Spleen (tissue), 11 donors: ENCODE measurements around the gene GJA10. TPM values are rescaled to one million over a fixed set of nuclear protein-coding genes. Genes with fewer than 3 reads are reported as not detected.

Experiments
- DNase-seq: peaks from one replicate; pipeline ENCODE4 v3.0.0-alpha.2; 2020
- H3K27ac ChIP-seq, 8 donors: fragments of 200-600 bp; sonication (generic) in 7 of 8; 1 replicate in 4 of 8; 2 replicates in 4 of 8; pipeline versions ENCODE4 v1.5.0 to v1.8.0; 2016 to 2021; ENCODE audit warnings: inconsistent platforms in 4 of 8, mild to moderate bottlenecking in 4 of 8, moderate library complexity in 1 of 8
- H3K27me3 ChIP-seq, 7 donors: fragments of 200-600 bp; sonication (generic) in 6 of 7; replicated peaks in 1 of 7; 1 replicate in 4 of 7; 2 replicates in 3 of 7; pipeline versions ENCODE4 v1.5.0 to v1.8.0; 2016 to 2021; ENCODE audit warnings: inconsistent platforms in 3 of 7, mild to moderate bottlenecking in 1 of 7
- H3K36me3 ChIP-seq, 6 donors: fragments of 200-600 bp; sonication (generic) in 5 of 6; 1 replicate in 4 of 6; 2 replicates in 2 of 6; pipeline versions ENCODE4 v1.5.0 to v1.8.0; 2016 to 2021; ENCODE audit warnings: inconsistent platforms in 2 of 6
- H3K4me1 ChIP-seq, 6 donors: fragments of 200-600 bp; sonication (generic) in 5 of 6; 1 replicate in 3 of 6; 2 replicates in 3 of 6; pipeline versions ENCODE4 v1.5.0 to v1.8.0; 2016 to 2021; ENCODE audit warnings: inconsistent platforms in 3 of 6
- H3K4me3 ChIP-seq, 8 donors: fragments of 200-600 bp; sonication (generic) in 7 of 8; 1 replicate in 4 of 8; 2 replicates in 4 of 8; pipeline versions ENCODE4 v1.5.0 to v1.8.0; 2016 to 2021; ENCODE audit warnings: inconsistent platforms in 4 of 8, mild to moderate bottlenecking in 4 of 8, moderate library complexity in 2 of 8
- H3K9me3 ChIP-seq, 8 donors: fragments of 200-600 bp; sonication (generic) in 7 of 8; 1 replicate in 4 of 8; 2 replicates in 4 of 8; pipeline versions ENCODE4 v1.5.0 to v1.8.0; 2016 to 2021; ENCODE audit warnings: inconsistent platforms in 4 of 8
- POLR2A ChIP-seq, 3 donors: fragments of 450-650 bp; IDR thresholded peaks; one replicate each; pipeline ENCODE4 v1.5.1; 2017; ENCODE audit warnings: antibody characterized with exemption in 3 of 3, mild to moderate bottlenecking in 1 of 3
- POLR2AphosphoS5 ChIP-seq, 3 donors: sonication (generic); formaldehyde crosslinking; IDR thresholded peaks; one replicate each; pipeline ENCODE4 v1.5.1; 2017; ENCODE audit warnings: antibody characterized with exemption in 3 of 3
- whole genome bisulfite sequencing, 5 donors: extraction: QIAGEN DNeasy Blood & Tissue Kit in 3 of 5; methylation state at CpG; one replicate each; pipeline versions ENCODE4 v1.1.5 to v1.1.7; 2013 to 2018; 5-methylcytosine and 5-hydroxymethylcytosine counted together
- intact Hi-C: fragments of 100-400 bp; cut with DNase I; formaldehyde crosslinking; loops from one replicate; pipeline ENCODE4 v1.15.0; 2023; ENCODE audit warnings: low total_unique reads
- polyA plus RNA-seq, 3 donors: library from polyadenylated mRNA; stranded (reverse); fragments of 200-250 nt; gene quantifications; one replicate each; pipeline ENCODE4 v1.2.1, GENCODE V29; 2013
- total RNA-seq, 7 donors: library from RNA; depleted of rRNA in 3 of 7; stranded (reverse); fragments of >200 nt in 3 of 7; fragmentation: NEBNext Ultra II Directional in 4 of 7; extraction: Animal tissue kit (Norgen Biotek cat#: 25700) in 4 of 7; gene quantifications; one replicate each; pipeline versions ENCODE4 v1.1.0 to v1.2.1, GENCODE V29; 2016 to 2021
- TF ChIP-seq, protein P1 (sequence below), 11 experiments: fragments of 200-600 bp in 7 of 11; fragments of 450-650 bp in 4 of 11; sonication (generic) in 4 of 11; IDR thresholded peaks in 8 of 11; conservative IDR thresholded peaks in 3 of 11; 1 replicate in 7 of 11; 2 replicates in 4 of 11; pipeline versions ENCODE4 v1.4.0 to v1.8.0; 2016 to 2021; ENCODE audit warnings: antibody characterized with exemption in 11 of 11, inconsistent platforms in 4 of 11, mild to moderate bottlenecking in 1 of 11
- donor health status: healthy with polysubstance abuse.
- donor health status: DM: no; HTN: no; CAD: no; lungs with moderate emphysema.
- donor health status: DM: no; HTN: no; CAD: no.
- donor health status: Bipolar disorder and iron deficiency.
- donor health status: healthy.
- donor health status: DM: no; HTN: no; CAD: no.
- donor health status: DM: yes; HTN: yes; CAD: no.

The GJA10 gene
- total and polyA plus RNA-seq, 10 donors = not detected

- Histone ChIP-seq H3K27ac (no peak overlapping the region), H3K4me1 (no peaks in the 10 kb centered on the region), H3K27me3 (peaks cover 0 to 9% (median 0%) of the 10 kb centered on the region in 7 donors), H3K36me3 (no peaks in the 10 kb centered on the region), H3K9me3 (peaks cover 0 to 16% (median 7%) of the 10 kb centered on the region in 8 donors), H3K4me3 (no peak overlapping the region)
- TF ChIP-seq POLR2AphosphoS5 (IDR thresholded peaks at IDR 0.05) (no peak), POLR2A (IDR thresholded peaks at IDR 0.05) (no peak)
- TF ChIP-seq, protein P1, sequence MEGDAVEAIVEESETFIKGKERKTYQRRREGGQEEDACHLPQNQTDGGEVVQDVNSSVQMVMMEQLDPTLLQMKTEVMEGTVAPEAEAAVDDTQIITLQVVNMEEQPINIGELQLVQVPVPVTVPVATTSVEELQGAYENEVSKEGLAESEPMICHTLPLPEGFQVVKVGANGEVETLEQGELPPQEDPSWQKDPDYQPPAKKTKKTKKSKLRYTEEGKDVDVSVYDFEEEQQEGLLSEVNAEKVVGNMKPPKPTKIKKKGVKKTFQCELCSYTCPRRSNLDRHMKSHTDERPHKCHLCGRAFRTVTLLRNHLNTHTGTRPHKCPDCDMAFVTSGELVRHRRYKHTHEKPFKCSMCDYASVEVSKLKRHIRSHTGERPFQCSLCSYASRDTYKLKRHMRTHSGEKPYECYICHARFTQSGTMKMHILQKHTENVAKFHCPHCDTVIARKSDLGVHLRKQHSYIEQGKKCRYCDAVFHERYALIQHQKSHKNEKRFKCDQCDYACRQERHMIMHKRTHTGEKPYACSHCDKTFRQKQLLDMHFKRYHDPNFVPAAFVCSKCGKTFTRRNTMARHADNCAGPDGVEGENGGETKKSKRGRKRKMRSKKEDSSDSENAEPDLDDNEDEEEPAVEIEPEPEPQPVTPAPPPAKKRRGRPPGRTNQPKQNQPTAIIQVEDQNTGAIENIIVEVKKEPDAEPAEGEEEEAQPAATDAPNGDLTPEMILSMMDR (IDR thresholded peaks at IDR 0.05 in 8 of 11, conservative IDR thresholded peaks at IDR 0.05 in 3 of 11) = no peak
- WGBS, 5 donors = 89 to 95% (median 93%) methylated on average over 7 to 10 of the region's 10 CpGs
- intact Hi-C loops = no loop called here
- no peak for DNase-seq
Observed at GRCh38 chr6:89921691-89922090, 27.4 kb downstream of the GJA10 start.

DNA sequence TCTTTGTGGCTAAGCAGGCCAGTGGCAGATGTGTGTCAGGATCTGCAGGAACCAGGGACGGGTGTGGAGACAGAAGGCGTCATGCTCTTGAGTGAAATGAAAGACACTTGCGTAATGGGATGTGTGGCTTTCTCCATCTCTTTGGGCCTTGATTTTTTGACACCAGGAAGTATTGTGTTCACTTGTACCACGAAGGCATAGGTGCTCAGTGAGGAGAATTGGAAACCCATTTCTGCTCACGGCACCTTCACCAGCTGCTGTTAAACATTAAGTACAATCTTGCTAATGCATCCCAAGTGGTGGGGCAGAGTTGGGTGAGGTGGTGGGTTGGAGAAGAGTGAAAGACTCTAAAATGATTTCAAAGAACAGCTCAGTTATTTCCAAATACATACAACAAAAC, 30.0 kb downstream of the GJA10 start:
- no peak for DNase-seq
- Histone ChIP-seq H3K9me3 (no peaks in the 10 kb centered on the region), H3K4me3 (no peak overlapping the region), H3K36me3 (peaks cover 0 to 4% (median 0%) of the 10 kb centered on the region in 6 donors), H3K4me1 (no peaks in the 10 kb centered on the region), H3K27ac (no peak overlapping the region), H3K27me3 (peaks cover 0 to 9% (median 0%) of the 10 kb centered on the region in 7 donors)
- intact Hi-C loops = no loop called here
- WGBS, 5 donors = 44 to 66% (median 55%) methylated on average over 5 of the region's 5 CpGs
- TF ChIP-seq, protein P1 (IDR thresholded peaks at IDR 0.05 in 8 of 11, conservative IDR thresholded peaks at IDR 0.05 in 3 of 11) = no peak

GRCh38 chr6:89925826-89926225, 31.6 kb downstream of the GJA10 start:
- no peak for TF ChIP-seq POLR2A (IDR thresholded peaks at IDR 0.05)
- TF ChIP-seq, protein P1 (IDR thresholded peaks at IDR 0.05 in 8 of 11, conservative IDR thresholded peaks at IDR 0.05 in 3 of 11) = no peak
- H3K4me1 ChIP-seq = no peaks in the 10 kb centered on the region
- H3K27ac ChIP-seq = no peak overlapping the region
- peaks cover 0 to 10% (median 0%) of the 10 kb centered on the region in 6 donors for H3K36me3 ChIP-seq
- H3K9me3 ChIP-seq = no peaks in the 10 kb centered on the region
- intact Hi-C loops = no loop called here
- whole genome bisulfite sequencing, 5 donors = 57 to 74% (median 68%) methylated on average over 2 of the region's 2 CpGs
- DNase-seq = no peak
- H3K4me3 ChIP-seq = no peak overlapping the region
- H3K27me3 ChIP-seq = peaks cover 0 to 9% (median 0%) of the 10 kb centered on the region in 7 donors

- H3K27me3 ChIP-seq = no peaks in the 10 kb centered on the region
- no peaks in the 10 kb centered on the region for H3K9me3 ChIP-seq
- no peak overlapping the region for H3K4me3 ChIP-seq
- intact Hi-C loops = no loop called here
- WGBS, 5 donors = 91 to 95% (median 93%) methylated on average over 5 of the region's 5 CpGs
- no peaks in the 10 kb centered on the region for H3K4me1 ChIP-seq
- no peak overlapping the region for H3K27ac ChIP-seq
- DNase-seq = no peak
- H3K36me3 ChIP-seq = peaks cover 2 to 25% (median 4%) of the 10 kb centered on the region in 6 donors
- no peak for TF ChIP-seq POLR2AphosphoS5 (IDR thresholded peaks at IDR 0.05)
- TF ChIP-seq, protein P1 (IDR thresholded peaks at IDR 0.05 in 8 of 11, conservative IDR thresholded peaks at IDR 0.05 in 3 of 11) = no peak
- TF ChIP-seq POLR2A (IDR thresholded peaks at IDR 0.05) = no peak
Observed at GRCh38 chr6:89927264-89927663, 33.0 kb downstream of the GJA10 start.
